Measurements from ENCODE around the gene BBS9. TPM values are rescaled to one million over a fixed set of nuclear protein-coding genes. Genes with fewer than 3 reads are reported as not detected.
A peak's percentile ranks its signal among the peaks of the same experiment; 100 is the strongest.

Gene BBS9
- total RNA-seq, 5 donors from 2014 or later (not counting 1 experiment from before 2014, with no cell fraction given): 18.5 to 28.8 (median 20.9) TPM

DNA sequence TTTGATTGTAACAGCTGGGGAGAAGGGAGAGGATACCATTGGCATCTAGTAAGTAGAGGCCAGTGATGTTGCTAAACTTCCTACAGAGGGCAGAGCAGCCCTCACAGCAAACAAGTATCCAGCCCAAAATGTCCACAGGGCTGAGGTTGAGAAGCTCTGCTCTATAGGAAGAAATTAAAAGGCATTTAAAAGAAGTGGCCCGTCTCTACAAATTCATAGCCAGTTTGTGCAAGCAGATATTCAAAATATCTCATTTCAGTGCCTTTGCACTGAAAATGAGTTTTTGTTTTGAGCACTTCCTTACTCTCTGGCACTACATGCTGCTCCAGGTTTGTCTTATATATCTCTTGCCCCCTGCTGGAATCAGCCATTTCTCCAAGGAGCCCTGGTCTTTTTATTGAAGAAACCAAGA is 330.0 kb downstream of the BBS9 start:
- no peaks in the 10 kb centered on the region for H3K36me3 ChIP-seq (ENCODE audit: control insufficient read depth in 2 of 2, extremely low read depth in 1 of 2, insufficient read depth in 1 of 2, low read length in 1 of 2)
- no peak overlapping the region for H3K27ac ChIP-seq (ENCODE audit: low read length)
- POLR2A ChIA-PET: interaction anchor here in 1 of 2 donors (0.6 kb wide), 1 partner anchor 77 kb away, joined by 3 read pairs; no protein-coding TSS in a partner anchor
- H3K27me3 ChIP-seq (replicated peaks in 1 of 2; ENCODE audit: control insufficient read depth in 2 of 2, extremely low read depth in 1 of 2, insufficient read depth in 2 of 2, low read length in 1 of 2): no peaks in the 10 kb centered on the region
- no peaks in the 10 kb centered on the region for H3K9me3 ChIP-seq
- WGBS (ENCODE audit: insufficient coverage): 43% methylated on average over 1 of the region's 1 CpG
- Mint-ChIP-seq H3K9me3 (no peaks in the 10 kb centered on the region), H3K4me1 (no peaks in the 10 kb centered on the region), H3K27me3 (no peaks in the 10 kb centered on the region), H3K27ac (no peak overlapping the region), H3K4me3 (no peak overlapping the region), H3K36me3 (peaks cover 20% of the 10 kb centered on the region)
- ATAC-seq (replicated peaks in 1 of 4) (no peak), DNase-seq (peak in 1 of 35 experiments; percentile 5)
- CTCF ChIA-PET: no interaction called here
- H3K4me3 ChIP-seq (ENCODE audit: control insufficient read depth in 1 of 2, extremely low read depth in 1 of 2, low read length in 1 of 2): no peak overlapping the region
- no peaks in the 10 kb centered on the region for H3K4me1 ChIP-seq (ENCODE audit: control insufficient read depth in 1 of 2, extremely low read depth in 1 of 2, insufficient read depth in 2 of 2, low read length in 2 of 2)

DNA sequence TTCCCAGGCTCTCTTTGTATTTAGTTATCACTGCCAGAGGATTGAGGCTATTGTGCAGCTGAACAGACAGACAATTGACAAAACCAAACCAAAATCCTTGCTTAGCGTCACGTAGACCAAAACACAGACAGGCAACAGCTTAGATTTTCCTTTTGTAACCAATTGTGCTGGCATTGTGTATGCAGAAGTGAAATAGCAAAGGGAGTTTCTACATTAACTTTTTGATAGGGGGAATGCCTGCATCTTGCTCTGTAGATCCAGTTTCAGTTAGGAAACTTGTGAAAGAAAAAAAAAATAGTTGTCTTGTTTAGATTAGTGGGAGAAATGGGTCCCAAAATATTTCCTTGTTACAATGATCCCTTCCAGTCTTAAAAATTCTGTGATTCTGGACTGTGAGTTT is 333.8 kb downstream of the BBS9 start:
- Mint-ChIP-seq H3K4me3 (no peak overlapping the region), H3K27ac (no peak overlapping the region), H3K9me3 (peaks cover 2 to 10% (median 5%) of the 10 kb centered on the region in 3 donors), H3K27me3 (no peaks in the 10 kb centered on the region), H3K4me1 (no peaks in the 10 kb centered on the region), H3K36me3 (peaks cover 23% of the 10 kb centered on the region)
- Histone ChIP-seq H3K27me3 (replicated peaks in 1 of 2; ENCODE audit: control insufficient read depth in 2 of 2, extremely low read depth in 1 of 2, insufficient read depth in 2 of 2, low read length in 1 of 2) (no peaks in the 10 kb centered on the region), H3K36me3 (ENCODE audit: control insufficient read depth in 2 of 2, extremely low read depth in 1 of 2, insufficient read depth in 1 of 2, low read length in 1 of 2) (no peaks in the 10 kb centered on the region), H3K9me3 (no peaks in the 10 kb centered on the region), H3K4me1 (ENCODE audit: control insufficient read depth in 1 of 2, extremely low read depth in 1 of 2, insufficient read depth in 2 of 2, low read length in 2 of 2) (no peaks in the 10 kb centered on the region), H3K27ac (ENCODE audit: low read length) (no peak overlapping the region), H3K4me3 (ENCODE audit: control insufficient read depth in 1 of 2, extremely low read depth in 1 of 2, low read length in 1 of 2) (no peak overlapping the region)
- no CpG with 5 or more reads among the region's 2 CpGs for WGBS (ENCODE audit: insufficient coverage)
- CTCF ChIA-PET: interaction anchor here in 1 of 2 donors (0.7 kb wide), 1 partner anchor 677 kb away, joined by 3 read pairs; no protein-coding TSS in a partner anchor
- no peak for DNase-seq
- ATAC-seq (replicated peaks in 1 of 4): no peak
- POLR2A ChIA-PET: no interaction called here

DNA sequence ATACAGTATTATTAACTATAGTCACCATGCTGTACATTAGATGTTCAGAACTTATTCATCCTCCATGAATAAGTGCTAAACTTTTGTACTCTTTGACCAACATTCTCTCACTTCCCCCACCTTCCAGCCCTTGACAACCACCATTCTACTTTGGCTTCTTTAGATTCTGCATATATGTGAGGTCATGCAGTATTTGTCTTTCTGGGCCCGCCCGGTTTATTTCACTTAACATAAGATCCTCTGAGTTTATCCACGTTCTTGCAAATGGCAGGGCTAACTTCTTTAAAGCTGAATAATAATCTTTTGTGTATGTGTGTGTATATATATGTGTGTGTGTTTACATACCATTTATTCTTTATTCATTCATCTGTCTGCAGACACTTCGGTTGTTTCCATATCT is 336.8 kb downstream of the BBS9 start:
- POLR2A ChIA-PET: no interaction called here
- Mint-ChIP-seq H3K4me1 (no peaks in the 10 kb centered on the region), H3K27ac (no peak overlapping the region), H3K9me3 (peaks cover 2 to 15% (median 5%) of the 10 kb centered on the region in 3 donors), H3K36me3 (peaks cover 34% of the 10 kb centered on the region), H3K27me3 (no peaks in the 10 kb centered on the region), H3K4me3 (no peak overlapping the region)
- Histone ChIP-seq H3K9me3 (no peaks in the 10 kb centered on the region), H3K4me1 (ENCODE audit: control insufficient read depth in 1 of 2, extremely low read depth in 1 of 2, insufficient read depth in 2 of 2, low read length in 2 of 2) (no peaks in the 10 kb centered on the region), H3K36me3 (ENCODE audit: control insufficient read depth in 2 of 2, extremely low read depth in 1 of 2, insufficient read depth in 1 of 2, low read length in 1 of 2) (no peaks in the 10 kb centered on the region), H3K27ac (ENCODE audit: low read length) (no peak overlapping the region), H3K4me3 (ENCODE audit: control insufficient read depth in 1 of 2, extremely low read depth in 1 of 2, low read length in 1 of 2) (no peak overlapping the region), H3K27me3 (replicated peaks in 1 of 2; ENCODE audit: control insufficient read depth in 2 of 2, extremely low read depth in 1 of 2, insufficient read depth in 2 of 2, low read length in 1 of 2) (no peaks in the 10 kb centered on the region)
- no CpG with 5 or more reads among the region's 4 CpGs for WGBS (ENCODE audit: insufficient coverage)
- ATAC-seq (replicated peaks in 1 of 4): no peak
- CTCF ChIA-PET: no interaction called here
- DNase-seq: no peak

DNA sequence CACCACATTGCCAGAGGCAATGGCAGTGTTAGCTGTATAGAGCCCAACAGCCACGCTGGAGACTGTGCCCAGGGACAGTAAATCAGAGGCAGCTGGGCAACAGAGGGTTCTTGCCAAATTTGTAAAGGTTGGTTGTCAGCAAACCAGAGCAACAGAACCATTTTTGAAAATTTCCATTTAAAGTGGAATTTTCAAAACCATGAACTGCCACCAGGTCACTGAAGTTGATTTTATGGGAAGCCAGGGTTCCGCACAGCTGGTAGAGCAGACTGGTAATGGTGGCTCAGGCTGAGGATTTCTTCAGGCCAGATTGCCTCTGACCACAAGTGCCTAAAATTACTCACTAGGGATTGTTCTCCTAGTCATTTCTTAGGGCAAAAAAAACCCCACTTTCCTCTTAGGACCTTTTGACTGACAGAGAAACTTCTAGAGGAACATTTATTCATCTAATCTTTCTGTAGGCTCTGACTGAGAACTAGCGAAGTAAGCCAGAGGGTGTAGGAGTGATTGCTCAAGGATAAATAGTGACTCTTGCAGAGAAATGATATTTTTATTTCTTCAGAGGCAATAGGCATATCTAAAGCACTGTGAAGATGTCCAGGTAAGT is 342.4 kb downstream of the BBS9 start:
- Mint-ChIP-seq H3K9me3 (peaks cover 2 to 10% (median 3%) of the 10 kb centered on the region in 3 donors), H3K4me3 (no peak overlapping the region), H3K4me1 (no peaks in the 10 kb centered on the region), H3K27me3 (no peaks in the 10 kb centered on the region), H3K27ac (no peak overlapping the region), H3K36me3 (peaks cover 48% of the 10 kb centered on the region)
- no peak overlapping the region for H3K27ac ChIP-seq (ENCODE audit: low read length)
- CTCF ChIA-PET: no interaction called here
- DNase-seq: no peak
- H3K36me3 ChIP-seq (ENCODE audit: control insufficient read depth in 2 of 2, extremely low read depth in 1 of 2, insufficient read depth in 1 of 2, low read length in 1 of 2): no peaks in the 10 kb centered on the region
- no peaks in the 10 kb centered on the region for H3K4me1 ChIP-seq (ENCODE audit: control insufficient read depth in 1 of 2, extremely low read depth in 1 of 2, insufficient read depth in 2 of 2, low read length in 2 of 2)
- no peaks in the 10 kb centered on the region for H3K27me3 ChIP-seq (replicated peaks in 1 of 2; ENCODE audit: control insufficient read depth in 2 of 2, extremely low read depth in 1 of 2, insufficient read depth in 2 of 2, low read length in 1 of 2)
- H3K4me3 ChIP-seq (ENCODE audit: control insufficient read depth in 1 of 2, extremely low read depth in 1 of 2, low read length in 1 of 2): no peak overlapping the region
- H3K9me3 ChIP-seq: no peaks in the 10 kb centered on the region
- POLR2A ChIA-PET: interaction anchor here in 1 of 2 donors (1.2 kb wide), 1 partner anchor 9 kb away, joined by 3 read pairs; no protein-coding TSS in a partner anchor
- WGBS (ENCODE audit: insufficient coverage): no CpG with 5 or more reads among the region's 3 CpGs
- no peak for ATAC-seq (replicated peaks in 1 of 4)

GRCh38 chr7:33472348-33473025 is 343.1 kb downstream of the BBS9 start:
- peaks cover 2 to 9% (median 3%) of the 10 kb centered on the region in 3 donors for H3K9me3 Mint-ChIP-seq

DNA sequence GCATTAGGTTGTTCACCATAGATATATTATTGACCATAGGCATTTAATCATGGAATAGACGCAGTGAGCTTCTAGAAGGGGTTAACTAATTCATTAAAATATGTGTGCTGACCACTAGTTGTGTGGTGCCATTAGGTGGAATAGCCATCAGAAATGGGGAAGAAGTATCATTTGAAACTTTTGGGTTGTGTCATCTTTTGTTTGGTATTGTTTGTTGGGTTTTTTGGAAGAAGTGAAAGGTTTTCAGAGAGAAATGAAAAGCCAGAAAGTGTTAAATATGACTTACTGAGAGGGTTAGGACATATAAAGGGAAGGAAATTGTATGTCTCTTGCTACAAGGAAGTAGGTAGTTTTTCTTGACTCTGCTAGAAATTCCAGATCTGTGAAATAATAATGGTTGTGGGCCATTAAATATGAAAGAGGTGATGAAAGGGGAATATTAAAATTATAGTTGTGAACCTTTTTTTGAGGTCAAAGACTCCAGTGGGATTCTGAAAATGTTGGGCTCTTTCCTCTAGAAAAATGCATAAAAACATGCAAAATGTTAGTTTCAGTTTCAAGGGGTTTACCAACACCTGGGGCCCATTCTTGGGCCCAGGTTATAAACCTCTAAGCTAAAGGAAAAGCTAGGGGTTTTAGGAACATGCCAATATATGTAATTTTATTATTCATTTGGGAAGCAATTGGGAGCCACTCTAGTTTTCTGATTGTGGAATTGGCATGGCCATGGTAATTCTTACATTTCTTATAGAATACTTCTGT is 348.5 kb downstream of the BBS9 start:
- Histone ChIP-seq H3K9me3 (no peaks in the 10 kb centered on the region), H3K4me1 (ENCODE audit: control insufficient read depth in 1 of 2, extremely low read depth in 1 of 2, insufficient read depth in 2 of 2, low read length in 2 of 2) (no peaks in the 10 kb centered on the region), H3K27me3 (replicated peaks in 1 of 2; ENCODE audit: control insufficient read depth in 2 of 2, extremely low read depth in 1 of 2, insufficient read depth in 2 of 2, low read length in 1 of 2) (no peaks in the 10 kb centered on the region), H3K4me3 (ENCODE audit: control insufficient read depth in 1 of 2, extremely low read depth in 1 of 2, low read length in 1 of 2) (no peak overlapping the region), H3K27ac (ENCODE audit: low read length) (no peak overlapping the region), H3K36me3 (ENCODE audit: control insufficient read depth in 2 of 2, extremely low read depth in 1 of 2, insufficient read depth in 1 of 2, low read length in 1 of 2) (no peaks in the 10 kb centered on the region)
- WGBS (ENCODE audit: insufficient coverage): 100% methylated on average over 1 of the region's 1 CpG
- CTCF ChIA-PET: no interaction called here
- Mint-ChIP-seq H3K36me3 (peaks cover 48% of the 10 kb centered on the region), H3K27me3 (no peaks in the 10 kb centered on the region), H3K4me1 (no peaks in the 10 kb centered on the region), H3K4me3 (no peak overlapping the region), H3K9me3 (peaks cover 7 to 16% (median 14%) of the 10 kb centered on the region in 3 donors), H3K27ac (no peak overlapping the region)
- ATAC-seq (replicated peaks in 1 of 4): no peak
- POLR2A ChIA-PET: no interaction called here
- no peak for DNase-seq

More at GRCh38 chr7:33472348-33473025, 343.1 kb downstream of the BBS9 start:
- Mint-ChIP-seq H3K4me3 (no peak overlapping the region), H3K27ac (no peak overlapping the region), H3K4me1 (no peaks in the 10 kb centered on the region), H3K27me3 (no peaks in the 10 kb centered on the region), H3K36me3 (peaks cover 45% of the 10 kb centered on the region)
- WGBS (ENCODE audit: insufficient coverage): 100% methylated on average over 1 of the region's 4 CpGs
- no peak overlapping the region for H3K27ac ChIP-seq (ENCODE audit: low read length)
- DNase-seq (no peak), ATAC-seq (replicated peaks in 1 of 4) (no peak)
- no peaks in the 10 kb centered on the region for H3K4me1 ChIP-seq (ENCODE audit: control insufficient read depth in 1 of 2, extremely low read depth in 1 of 2, insufficient read depth in 2 of 2, low read length in 2 of 2)
- ChIA-PET CTCF (no interaction called here), POLR2A (interaction anchor here in 1 of 2 donors (1.2 kb wide), 1 partner anchor 8 kb away, joined by 3 read pairs; no protein-coding TSS in a partner anchor)
- H3K4me3 ChIP-seq (ENCODE audit: control insufficient read depth in 1 of 2, extremely low read depth in 1 of 2, low read length in 1 of 2): no peak overlapping the region
- H3K36me3 ChIP-seq (ENCODE audit: control insufficient read depth in 2 of 2, extremely low read depth in 1 of 2, insufficient read depth in 1 of 2, low read length in 1 of 2): no peaks in the 10 kb centered on the region
- no peaks in the 10 kb centered on the region for H3K27me3 ChIP-seq (replicated peaks in 1 of 2; ENCODE audit: control insufficient read depth in 2 of 2, extremely low read depth in 1 of 2, insufficient read depth in 2 of 2, low read length in 1 of 2)
- no peaks in the 10 kb centered on the region for H3K9me3 ChIP-seq

Data from T-cell (primary cell).